Ammon's horn (tissue), 1 donor: Measurements from ENCODE around the gene TBC1D20.
"Not testable (repeated sequence)": the region's sequence is repeated elsewhere in the genome, so short reads cannot be mapped to it uniquely, and the experiment has no call there.

Experiments used
- DNase-seq: peaks from one replicate; pipeline ENCODE4 v3.0.0-alpha.2; 2016; ENCODE audit warnings: low spot score

The TBC1D20 gene, protein sequence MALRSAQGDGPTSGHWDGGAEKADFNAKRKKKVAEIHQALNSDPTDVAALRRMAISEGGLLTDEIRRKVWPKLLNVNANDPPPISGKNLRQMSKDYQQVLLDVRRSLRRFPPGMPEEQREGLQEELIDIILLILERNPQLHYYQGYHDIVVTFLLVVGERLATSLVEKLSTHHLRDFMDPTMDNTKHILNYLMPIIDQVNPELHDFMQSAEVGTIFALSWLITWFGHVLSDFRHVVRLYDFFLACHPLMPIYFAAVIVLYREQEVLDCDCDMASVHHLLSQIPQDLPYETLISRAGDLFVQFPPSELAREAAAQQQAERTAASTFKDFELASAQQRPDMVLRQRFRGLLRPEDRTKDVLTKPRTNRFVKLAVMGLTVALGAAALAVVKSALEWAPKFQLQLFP

GRCh38 chr20:462199-462991, at the start of gene TBC1D20:
Gene TBC1D20, minus strand, starts transcription at chr20:462533. Its CDS starts 128 bp downstream, at chr20:462405.
- peak; percentile 95 for DNase-seq

GRCh38 chr20:510328-511057, 48.2 kb upstream of the TBC1D20 start:
- not testable (repeated sequence) for DNase-seq

GRCh38 chr20:508364-508787, 46.0 kb upstream of the TBC1D20 start:
- not testable (repeated sequence) for DNase-seq

GRCh38 chr20:507761-508332, 45.5 kb upstream of the TBC1D20 start:
- no peak for DNase-seq

- no peak for DNase-seq
These were observed 44.8 kb upstream of the TBC1D20 start for GRCh38 chr20:507006-507758.

GRCh38 chr20:504632-505075, 42.3 kb upstream of the TBC1D20 start:
- DNase-seq: no peak

GRCh38 chr20:503048-503737, 40.9 kb upstream of the TBC1D20 start:
- no peak for DNase-seq

- no peak for DNase-seq
These were observed 35.6 kb upstream of the TBC1D20 start for GRCh38 chr20:497979-498378.

DNA sequence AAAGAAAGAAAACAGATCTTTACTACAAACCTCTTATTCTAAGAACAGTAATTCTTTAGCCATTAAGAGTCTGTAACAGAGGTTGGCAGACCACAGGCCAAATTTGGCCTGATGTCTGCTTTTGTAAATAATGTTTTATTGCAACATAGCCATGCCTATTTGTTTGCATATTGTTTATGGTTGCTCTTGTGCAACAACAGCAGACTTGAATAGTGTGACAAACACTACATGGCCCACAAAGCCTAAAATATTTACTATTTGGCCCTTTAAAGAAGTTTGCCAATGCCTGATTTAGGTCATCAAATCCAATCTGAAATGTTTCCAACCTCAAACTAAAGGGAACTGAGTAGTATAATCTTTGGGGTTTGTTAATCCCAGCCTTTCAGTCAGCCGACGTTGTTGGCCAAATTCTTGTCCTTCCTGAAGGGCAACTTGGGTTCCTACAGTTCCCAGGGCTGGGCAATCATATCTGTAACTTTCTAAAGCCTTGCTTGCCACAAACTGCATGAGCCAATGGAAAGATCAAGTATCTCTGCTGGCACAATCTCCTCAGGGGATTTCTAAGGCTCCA, 33.9 kb upstream of the TBC1D20 start:
- no peak for DNase-seq

DNA sequence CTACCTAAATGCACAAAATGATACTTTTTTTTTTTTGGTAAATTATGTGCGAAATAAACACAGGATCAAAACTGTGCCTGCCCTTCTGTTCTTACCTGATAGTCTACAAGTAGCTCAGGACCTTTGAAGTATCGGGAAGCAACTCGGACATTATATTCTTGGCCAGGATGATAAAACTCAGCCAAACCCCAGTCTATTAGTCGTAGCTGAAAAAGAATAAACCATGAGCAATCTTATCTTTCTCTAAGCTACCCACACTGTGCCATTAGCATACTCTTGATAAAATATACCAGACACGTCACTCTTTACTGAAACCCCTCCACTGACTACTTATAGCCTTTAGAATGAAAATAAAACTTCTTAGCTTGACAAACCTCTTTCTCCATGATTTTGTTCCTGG, 29.8 kb upstream of the TBC1D20 start:
- no peak for DNase-seq

DNA sequence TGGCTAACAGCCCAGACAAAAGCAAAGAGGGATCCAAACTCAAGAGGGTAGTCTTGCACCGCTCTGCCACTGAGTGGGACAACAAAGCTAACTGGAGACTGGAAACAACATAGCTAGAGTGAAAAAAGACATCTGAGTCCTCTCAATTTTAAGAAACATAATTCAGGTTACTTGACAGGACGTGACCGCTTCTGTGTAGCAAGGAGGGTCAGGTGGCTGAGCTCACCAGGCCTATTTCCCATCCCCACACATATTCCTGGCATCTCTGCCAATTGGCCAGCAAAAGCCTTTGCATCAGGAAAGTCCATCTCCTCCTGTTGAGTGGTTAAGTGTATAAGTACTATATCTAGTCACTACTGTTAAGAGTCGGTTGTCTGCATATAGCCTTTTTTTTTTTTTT, 25.3 kb upstream of the TBC1D20 start:
- DNase-seq: no peak

DNA sequence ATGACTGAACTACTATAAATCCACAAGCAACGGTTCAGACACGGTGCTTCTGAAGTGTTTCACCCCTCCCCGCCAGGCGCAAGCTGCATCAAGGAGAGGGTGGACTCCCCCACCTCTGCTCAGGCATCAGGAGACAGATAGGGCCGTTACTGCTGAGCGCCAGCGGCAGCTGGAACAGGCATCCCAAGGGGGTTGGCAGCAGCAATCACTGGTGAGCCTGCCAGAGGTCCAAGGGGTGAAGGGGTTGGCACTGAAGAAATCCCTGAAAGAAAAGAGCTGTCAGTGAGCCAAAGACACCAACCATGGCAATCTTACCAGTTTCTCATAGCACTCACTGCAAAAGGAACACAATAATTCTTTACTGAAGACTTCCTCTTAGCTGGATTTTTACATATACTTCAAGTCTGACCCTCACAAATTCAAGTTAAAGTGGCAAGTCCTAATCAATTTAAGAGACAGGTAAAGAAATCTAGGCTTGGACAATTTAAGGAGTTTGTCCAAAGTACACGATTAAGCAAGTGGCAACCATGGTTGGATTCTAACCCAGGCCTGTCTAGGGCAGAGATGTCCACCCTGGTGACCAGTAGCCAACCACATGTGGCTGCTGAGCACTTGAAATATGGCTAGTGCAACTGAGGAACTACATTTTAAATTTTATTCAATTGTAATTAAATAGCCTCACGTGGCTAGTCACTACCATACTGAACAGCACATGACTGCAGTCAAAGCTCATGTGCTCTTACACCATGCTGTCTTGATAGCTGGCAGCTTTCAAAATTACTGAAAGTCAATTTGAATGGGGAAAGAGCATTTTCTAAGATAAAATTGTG, 21.7 kb upstream of the TBC1D20 start:
- peak; percentile 23 for DNase-seq

- no peak for DNase-seq
These were observed 18.8 kb upstream of the TBC1D20 start for GRCh38 chr20:481167-481566.

GRCh38 chr20:480044-480443, 17.7 kb upstream of the TBC1D20 start:
- DNase-seq: no peak

DNA sequence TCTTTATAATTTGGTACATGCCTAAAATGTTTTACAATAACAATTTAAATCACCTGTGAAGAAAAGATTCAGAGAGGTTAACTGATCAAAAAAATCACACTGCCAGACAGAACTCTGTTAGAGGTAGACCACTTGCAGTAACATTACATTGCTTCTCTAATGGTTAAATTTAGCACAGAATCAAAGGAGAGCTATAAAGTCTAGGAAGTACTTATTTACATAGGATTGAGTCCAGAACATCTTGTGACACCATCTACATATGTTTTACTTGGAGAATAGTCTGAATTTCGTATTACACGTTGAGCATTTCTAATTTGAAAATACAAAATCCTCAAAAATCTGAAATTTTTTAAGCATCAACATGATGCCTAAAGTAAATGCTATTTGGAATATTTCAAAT, 17.2 kb upstream of the TBC1D20 start:
- no peak for DNase-seq

GRCh38 chr20:478949-479429, 16.7 kb upstream of the TBC1D20 start:
- peak; percentile 54 for DNase-seq

- DNase-seq: no peak
These were observed 15.9 kb upstream of the TBC1D20 start for GRCh38 chr20:478010-478948.
